DND-41 (cell line): ENCODE results near the gene RGS12.

ENCODE experiments used
- ATAC-seq: fragments of 200-7000 bp; cut with Tn5 transposase; 3 replicates; pipeline ENCODE4 v1.9.1; 2021; ENCODE audit warnings: low read depth; ENCODE audit not compliant: insufficient read depth
- DNase-seq: peaks from one replicate; pipeline ENCODE4 v3.0.0-alpha.2; 2020
- H2AFZ ChIP-seq: 2 replicates; pipeline ENCODE4 v1.6.0; 2012; ENCODE audit warnings: low read depth, low read length
- H3K27ac ChIP-seq: 2 replicates; pipeline ENCODE4 v1.5.1; 2012; ENCODE audit warnings: low read length, inconsistent platforms
- H3K27me3 ChIP-seq: fragments of 200-600 bp; sonication (generic); 2 replicates; pipeline ENCODE4 v1.6.0; 2012; ENCODE audit warnings: low read length, mild to moderate bottlenecking, inconsistent platforms; ENCODE audit not compliant: insufficient read depth, poor library complexity
- H3K36me3 ChIP-seq: 2 replicates; pipeline ENCODE4 v1.5.1; 2012; ENCODE audit warnings: low read length, inconsistent platforms; ENCODE audit not compliant: insufficient read depth
- H3K4me1 ChIP-seq: 2 replicates; pipeline ENCODE4 v1.5.1; 2012; ENCODE audit warnings: mild to moderate bottlenecking, low read length; ENCODE audit not compliant: insufficient read depth
- H3K4me2 ChIP-seq: 2 replicates; pipeline ENCODE4 v1.6.0; 2012; ENCODE audit warnings: mild to moderate bottlenecking, moderate library complexity, low read length, inconsistent platforms; ENCODE audit not compliant: insufficient read depth
- H3K4me3 ChIP-seq, 2 experiments: fragments of 200-600 bp in 1 of 2; shearing (Covaris generic) in 1 of 2; 2 replicates each; pipeline ENCODE4 v1.5.1; 2012 to 2016; ENCODE audit warnings: inconsistent platforms in 2 of 2, low read length in 2 of 2, mild to moderate bottlenecking in 2 of 2, low read depth in 1 of 2, moderate library complexity in 1 of 2
- H3K79me2 ChIP-seq: 2 replicates; pipeline ENCODE4 v1.6.0; 2012; ENCODE audit warnings: low read length, inconsistent platforms; ENCODE audit not compliant: insufficient read depth
- H3K9ac ChIP-seq: 2 replicates; pipeline ENCODE4 v1.6.0; 2012; ENCODE audit warnings: low read depth, mild to moderate bottlenecking, inconsistent platforms, low read length, moderate library complexity
- H3K9me3 ChIP-seq: 2 replicates; pipeline ENCODE4 v1.5.1; 2012; ENCODE audit warnings: low read length, moderate library complexity, mild to moderate bottlenecking, inconsistent platforms; ENCODE audit not compliant: insufficient read depth, severe bottlenecking
- H4K20me1 ChIP-seq: 2 replicates; pipeline ENCODE4 v1.6.0; 2012; ENCODE audit warnings: low read length; ENCODE audit not compliant: insufficient read depth
- CTCF ChIP-seq: IDR thresholded peaks from 2 replicates; pipeline ENCODE4 v1.5.1; 2012; ENCODE audit warnings: borderline replicate concordance, low read length, moderate library complexity, mild to moderate bottlenecking; ENCODE audit not compliant: poor library complexity, severe bottlenecking; ENCODE audit errors: extremely low read depth
- EZH2 ChIP-seq: IDR thresholded peaks from 3 replicates; pipeline ENCODE4 v1.6.1; 2012; ENCODE audit warnings: borderline replicate concordance, low read depth, mild to moderate bottlenecking, moderate library complexity, low read length, inconsistent platforms; ENCODE audit not compliant: severe bottlenecking

Gene RGS12

DNA sequence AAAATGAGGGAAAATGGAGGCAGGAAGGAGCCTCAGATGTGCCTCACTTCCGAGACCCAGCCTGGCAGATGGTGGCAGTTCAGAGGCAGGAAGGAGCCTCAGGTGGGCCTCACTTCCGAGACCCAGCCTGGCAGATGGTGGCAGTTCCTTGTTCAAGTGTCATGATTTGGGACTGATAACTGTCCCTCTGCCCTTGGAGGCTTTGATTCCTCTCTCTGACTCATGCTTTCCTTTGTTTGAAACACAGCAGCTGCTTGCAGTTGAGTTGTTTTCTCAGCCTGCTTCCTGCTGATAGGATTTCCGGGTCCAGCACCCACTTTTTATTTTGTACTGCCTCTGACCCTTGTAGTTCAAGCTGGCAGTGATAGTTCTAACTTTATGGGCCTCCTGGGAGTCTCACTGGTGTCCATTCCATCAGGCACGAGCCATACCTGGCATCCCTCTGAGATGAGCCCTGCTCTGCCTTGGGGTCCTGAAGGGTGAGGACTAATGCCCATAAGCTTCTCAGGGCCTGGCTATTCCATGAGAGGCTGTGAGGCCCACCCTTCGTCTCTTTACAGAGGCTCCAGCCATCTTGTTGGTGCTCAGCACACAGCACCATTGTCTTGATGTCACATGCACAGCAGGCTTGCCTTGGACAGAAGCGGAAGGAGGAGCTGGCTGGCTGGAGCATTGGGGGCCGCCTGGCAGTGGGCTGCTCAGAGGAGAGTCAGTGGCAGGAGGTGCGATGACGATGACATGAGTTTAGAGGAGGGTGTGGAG lies 13.0 kb downstream of the RGS12 start:
- H3K4me1 ChIP-seq, result peaks cover 18% of the 10 kb centered on the region
- H4K20me1 ChIP-seq, result peaks cover 90% of the 10 kb centered on the region
- no peak overlapping the region for H3K4me3 ChIP-seq
- H3K79me2 ChIP-seq, result no peaks in the 10 kb centered on the region
- no peak overlapping the region for H3K9ac ChIP-seq
- H3K27me3 ChIP-seq, result peaks cover 55% of the 10 kb centered on the region
- DNase-seq (no peak), ATAC-seq (no peak)
- H3K4me2 ChIP-seq, result no peak overlapping the region
- no peak for TF ChIP-seq EZH2
- no peak for TF ChIP-seq CTCF
- no peaks in the 10 kb centered on the region for H3K36me3 ChIP-seq
- H2AFZ ChIP-seq, result no peak overlapping the region
- no peak overlapping the region for H3K27ac ChIP-seq
- H3K9me3 ChIP-seq, result no peaks in the 10 kb centered on the region

DNA sequence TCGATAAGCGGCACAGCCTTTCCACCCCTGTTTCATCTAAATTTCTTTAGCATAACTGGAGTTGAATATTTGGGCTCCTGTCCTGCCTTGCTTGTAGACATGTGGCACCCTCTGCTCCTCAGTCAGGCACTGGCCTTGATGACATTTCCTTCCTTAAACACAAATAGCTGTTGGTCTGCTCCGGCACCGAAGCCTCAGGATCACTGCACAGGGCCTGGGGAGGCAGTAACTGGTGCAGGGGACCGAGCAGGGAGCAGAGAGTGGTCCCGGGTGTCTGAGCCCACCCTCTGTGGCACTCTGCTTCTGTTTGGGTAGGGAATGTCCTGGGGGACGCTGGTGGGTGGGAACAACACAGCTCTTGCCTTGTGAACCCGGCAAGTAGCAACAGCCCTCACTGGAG lies 13.6 kb downstream of the RGS12 start:
- no peak for DNase-seq

GRCh38 chr4:3307060-3307459 lies 14.2 kb downstream of the RGS12 start:
- Histone ChIP-seq H3K36me3 (no peaks in the 10 kb centered on the region), H3K27me3 (peaks cover 51% of the 10 kb centered on the region), H4K20me1 (peaks cover 89% of the 10 kb centered on the region), H3K4me3 (no peak overlapping the region), H3K4me2 (no peak overlapping the region), H3K27ac (no peak overlapping the region), H3K4me1 (peaks cover 13% of the 10 kb centered on the region), H2AFZ (no peak overlapping the region), H3K9ac (no peak overlapping the region), H3K79me2 (no peaks in the 10 kb centered on the region), H3K9me3 (no peaks in the 10 kb centered on the region)
- DNase-seq, result no peak
- ATAC-seq, result no peak
- TF ChIP-seq EZH2 (no peak), CTCF (no peak)

More for the DNA sequence above, 13.6 kb downstream of the RGS12 start:
- no peak overlapping the region for H3K9ac ChIP-seq
- TF ChIP-seq CTCF, result no peak
- no peak for TF ChIP-seq EZH2
- no peak overlapping the region for H3K27ac ChIP-seq
- H3K4me3 ChIP-seq, result no peak overlapping the region
- no peaks in the 10 kb centered on the region for H3K9me3 ChIP-seq
- H3K4me2 ChIP-seq, result no peak overlapping the region
- peaks cover 89% of the 10 kb centered on the region for H4K20me1 ChIP-seq
- no peaks in the 10 kb centered on the region for H3K36me3 ChIP-seq
- no peaks in the 10 kb centered on the region for H3K79me2 ChIP-seq
- H3K27me3 ChIP-seq, result peaks cover 55% of the 10 kb centered on the region
- H3K4me1 ChIP-seq, result peaks cover 18% of the 10 kb centered on the region
- no peak overlapping the region for H2AFZ ChIP-seq
- no peak for ATAC-seq

DNA sequence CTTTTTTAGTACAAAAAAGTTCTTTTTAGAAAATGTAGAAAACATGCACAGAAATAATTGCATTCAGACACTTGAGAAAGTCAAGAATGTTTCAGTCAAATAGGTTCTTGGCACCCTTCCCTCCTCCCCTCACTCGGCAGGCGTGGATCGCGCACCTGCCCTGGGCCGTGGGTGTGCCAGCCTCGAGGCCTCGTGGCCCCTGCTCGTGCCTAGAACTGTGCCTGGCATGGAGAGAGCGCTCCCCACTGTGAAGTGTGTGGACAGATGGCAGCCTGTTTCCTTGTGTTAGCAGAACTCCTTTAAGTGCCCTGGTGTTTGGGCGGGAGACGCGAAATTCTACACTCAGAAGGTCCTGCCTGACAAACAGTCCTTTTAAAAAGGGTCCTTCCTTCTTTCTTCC lies 14.7 kb downstream of the RGS12 start:
- ATAC-seq, result no peak
- H3K27ac ChIP-seq, result no peak overlapping the region
- TF ChIP-seq CTCF, result no peak
- no peak for TF ChIP-seq EZH2
- peaks cover 92% of the 10 kb centered on the region for H4K20me1 ChIP-seq
- H3K4me3 ChIP-seq, result no peak overlapping the region
- H3K36me3 ChIP-seq, result no peaks in the 10 kb centered on the region
- no peak for DNase-seq
- no peaks in the 10 kb centered on the region for H3K79me2 ChIP-seq
- H3K9me3 ChIP-seq, result no peaks in the 10 kb centered on the region
- H3K9ac ChIP-seq, result no peak overlapping the region
- peaks cover 8% of the 10 kb centered on the region for H3K4me1 ChIP-seq
- H3K4me2 ChIP-seq, result no peak overlapping the region
- H2AFZ ChIP-seq, result no peak overlapping the region
- peaks cover 51% of the 10 kb centered on the region for H3K27me3 ChIP-seq
